Measurements from ENCODE around the gene ZBTB49.

The ZBTB49 gene

DNA sequence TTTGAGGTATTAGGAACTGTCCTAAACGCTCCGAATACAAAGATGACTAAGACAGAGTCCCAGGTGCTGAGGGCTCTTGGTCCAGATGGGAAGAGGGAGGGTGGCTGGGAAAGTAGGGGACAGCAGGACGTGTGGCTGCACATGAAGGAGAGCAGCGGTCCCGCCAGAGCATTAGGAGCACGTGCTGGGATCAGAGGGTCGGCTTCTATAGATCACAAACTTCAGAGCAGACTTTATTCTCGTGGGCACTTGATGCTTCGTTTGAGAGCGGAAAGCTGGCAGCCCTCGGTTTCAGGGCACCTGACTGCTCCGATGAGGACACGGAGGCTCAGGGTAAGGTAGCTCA, 26.1 kb downstream of the ZBTB49 start:
- H3K27me3 ChIP-seq (ENCODE audit: control insufficient read depth, insufficient read depth, low read length): no peaks in the 10 kb centered on the region
- no peaks in the 10 kb centered on the region for H3K9me3 ChIP-seq (ENCODE audit: control insufficient read depth, insufficient read depth, low read length)
- no peak overlapping the region for H3K4me3 ChIP-seq (ENCODE audit: low read depth, low read length)
- H3K36me3 ChIP-seq (ENCODE audit: control insufficient read depth, insufficient read depth, low read length): peaks cover 12% of the 10 kb centered on the region
- peaks cover 6% of the 10 kb centered on the region for H3K4me1 ChIP-seq (ENCODE audit: control insufficient read depth, insufficient read depth, low read length)
- H3K9ac ChIP-seq (ENCODE audit: low read depth, low read length): no peak overlapping the region

DNA sequence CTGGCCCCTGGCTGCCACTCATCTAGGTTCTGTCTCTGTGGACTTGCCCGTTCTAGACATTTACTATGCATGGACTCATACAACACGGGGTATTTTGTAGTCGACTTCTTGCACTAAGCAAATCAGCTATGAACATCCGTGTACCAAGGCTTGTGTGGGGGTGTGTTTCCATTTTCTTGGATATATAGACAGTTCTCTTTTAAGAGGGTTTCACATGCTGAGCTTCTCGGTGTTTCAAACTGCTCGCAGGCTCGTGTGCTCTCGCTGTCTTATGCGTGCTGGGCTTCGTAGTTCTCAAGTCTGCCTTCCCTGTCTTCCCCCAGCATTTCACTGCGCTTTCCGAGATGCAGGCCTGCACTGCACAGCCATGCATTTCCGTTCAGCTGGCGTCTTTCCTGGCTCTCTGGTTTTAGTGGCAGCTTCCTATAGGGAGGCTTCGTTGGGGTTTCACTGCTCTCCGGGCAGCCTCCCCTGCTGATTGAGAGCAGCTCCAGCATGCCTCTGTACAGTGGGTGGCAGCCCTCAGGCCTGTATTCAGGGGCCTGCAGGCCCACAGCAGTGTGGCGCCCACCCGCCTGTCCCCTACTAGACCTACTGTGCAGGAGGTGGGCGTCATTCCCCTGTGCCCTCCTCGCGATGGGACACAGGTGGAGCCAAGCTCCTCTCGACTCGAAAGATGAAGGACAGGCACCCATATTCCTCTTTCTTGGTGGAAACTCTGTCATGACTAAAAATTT, 27.6 kb downstream of the ZBTB49 start:
- no peak overlapping the region for H3K4me3 ChIP-seq (ENCODE audit: low read depth, low read length)
- no peak overlapping the region for H3K9ac ChIP-seq (ENCODE audit: low read depth, low read length)
- H3K27me3 ChIP-seq (ENCODE audit: control insufficient read depth, insufficient read depth, low read length): no peaks in the 10 kb centered on the region
- H3K4me1 ChIP-seq (ENCODE audit: control insufficient read depth, insufficient read depth, low read length): peaks cover 6% of the 10 kb centered on the region
- H3K36me3 ChIP-seq (ENCODE audit: control insufficient read depth, insufficient read depth, low read length): peaks cover 12% of the 10 kb centered on the region
- H3K9me3 ChIP-seq (ENCODE audit: control insufficient read depth, insufficient read depth, low read length): no peaks in the 10 kb centered on the region

DNA sequence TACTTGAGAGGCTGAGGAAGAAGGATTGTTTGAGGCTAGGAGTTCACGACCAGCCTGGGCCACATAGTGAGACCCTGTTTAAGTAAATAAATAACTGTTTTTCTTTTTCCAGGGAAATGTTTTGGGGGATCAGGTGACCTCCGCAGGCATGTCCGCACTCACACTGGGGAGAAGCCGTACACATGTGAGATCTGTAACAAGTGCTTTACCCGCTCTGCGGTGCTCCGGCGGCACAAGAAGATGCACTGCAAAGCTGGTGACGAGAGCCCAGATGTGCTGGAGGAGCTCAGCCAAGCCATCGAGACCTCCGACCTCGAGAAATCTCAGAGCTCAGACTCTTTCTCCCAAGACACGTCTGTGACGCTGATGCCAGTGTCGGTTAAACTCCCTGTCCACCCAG, 30.5 kb downstream of the ZBTB49 start:
- Histone ChIP-seq H3K4me3 (ENCODE audit: low read depth, low read length) (no peak overlapping the region), H3K4me1 (ENCODE audit: control insufficient read depth, insufficient read depth, low read length) (peaks cover 4% of the 10 kb centered on the region), H3K9ac (ENCODE audit: low read depth, low read length) (no peak overlapping the region), H3K27me3 (ENCODE audit: control insufficient read depth, insufficient read depth, low read length) (no peaks in the 10 kb centered on the region), H3K9me3 (ENCODE audit: control insufficient read depth, insufficient read depth, low read length) (no peaks in the 10 kb centered on the region), H3K36me3 (ENCODE audit: control insufficient read depth, insufficient read depth, low read length) (peaks cover 12% of the 10 kb centered on the region)

DNA sequence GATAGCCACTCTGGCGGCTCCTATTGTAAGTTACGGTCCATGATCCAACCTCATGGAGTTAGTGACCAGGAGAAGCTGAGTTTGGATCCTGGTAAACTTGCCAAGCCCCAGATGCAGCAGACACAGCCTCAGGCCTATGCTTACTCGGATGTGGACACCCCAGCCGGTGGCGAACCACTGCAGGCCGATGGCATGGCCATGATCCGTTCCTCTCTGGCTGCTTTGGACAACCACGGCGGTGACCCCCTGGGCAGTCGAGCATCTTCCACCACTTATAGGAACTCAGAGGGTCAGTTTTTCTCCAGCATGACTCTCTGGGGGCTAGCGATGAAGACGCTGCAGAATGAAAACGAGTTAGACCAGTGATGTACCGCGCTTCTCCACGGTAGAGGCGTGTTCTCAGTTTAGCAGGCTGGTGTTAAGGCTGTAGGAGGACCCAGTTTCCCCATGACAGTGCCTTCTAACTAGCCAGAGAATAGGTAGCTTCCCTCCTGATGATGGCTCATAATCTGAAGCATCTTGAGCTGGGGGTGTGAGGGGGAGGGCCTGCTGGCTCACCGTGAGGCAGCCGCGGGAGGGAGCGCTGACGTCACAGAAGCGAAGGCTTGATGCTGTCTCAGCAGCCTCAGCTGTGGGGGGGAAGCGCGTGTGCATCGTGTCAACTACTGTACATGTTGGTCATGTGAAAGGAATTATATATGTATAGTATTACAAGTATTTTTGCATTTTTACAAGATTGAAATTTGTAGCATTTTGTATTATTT, 31.1 kb downstream of the ZBTB49 start:
- H3K27me3 ChIP-seq (ENCODE audit: control insufficient read depth, insufficient read depth, low read length): no peaks in the 10 kb centered on the region
- H3K4me3 ChIP-seq (ENCODE audit: low read depth, low read length): no peak overlapping the region
- H3K9me3 ChIP-seq (ENCODE audit: control insufficient read depth, insufficient read depth, low read length): no peaks in the 10 kb centered on the region
- H3K9ac ChIP-seq (ENCODE audit: low read depth, low read length): no peak overlapping the region
- H3K36me3 ChIP-seq (ENCODE audit: control insufficient read depth, insufficient read depth, low read length): peaks cover 8% of the 10 kb centered on the region
- no peaks in the 10 kb centered on the region for H3K4me1 ChIP-seq (ENCODE audit: control insufficient read depth, insufficient read depth, low read length)

DNA sequence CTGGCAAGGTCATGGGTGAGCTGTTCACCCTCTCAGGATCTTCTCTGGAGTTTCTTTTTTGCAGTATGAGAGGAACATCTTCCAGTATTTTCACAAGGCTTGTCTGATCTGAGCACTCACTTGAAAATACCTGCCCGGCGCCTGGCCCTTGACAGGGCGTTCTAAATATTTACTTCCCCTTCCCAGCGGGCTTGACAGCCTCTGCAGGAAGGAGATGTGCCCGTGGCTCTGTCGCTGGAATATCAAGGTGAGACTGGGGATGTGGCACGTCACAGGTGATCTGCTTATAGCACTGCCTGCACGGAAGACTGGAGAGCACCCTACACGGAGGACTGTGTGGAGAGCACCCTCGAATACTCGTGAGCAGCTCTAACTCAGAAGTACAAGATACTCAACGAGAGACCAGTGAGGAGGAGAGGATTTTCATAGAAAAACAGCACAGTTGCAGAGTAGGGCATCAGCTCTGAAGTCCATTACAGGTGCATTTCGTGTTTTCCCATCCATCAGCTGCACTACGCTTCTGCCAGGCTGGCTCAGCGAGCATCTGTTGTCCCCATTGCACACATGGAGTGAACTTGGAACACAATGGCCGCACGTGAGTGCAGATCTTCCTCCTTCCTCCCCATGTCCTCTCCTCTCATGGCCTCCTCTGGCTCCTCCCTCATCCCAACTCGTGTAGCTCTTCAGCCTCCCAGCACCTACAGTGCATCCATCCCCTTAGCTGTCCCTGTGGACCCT, 32.1 kb downstream of the ZBTB49 start:
- no peak overlapping the region for H3K9ac ChIP-seq (ENCODE audit: low read depth, low read length)
- no peaks in the 10 kb centered on the region for H3K9me3 ChIP-seq (ENCODE audit: control insufficient read depth, insufficient read depth, low read length)
- H3K36me3 ChIP-seq (ENCODE audit: control insufficient read depth, insufficient read depth, low read length): peaks cover under 1% of the 10 kb centered on the region
- no peak overlapping the region for H3K4me3 ChIP-seq (ENCODE audit: low read depth, low read length)
- no peaks in the 10 kb centered on the region for H3K27me3 ChIP-seq (ENCODE audit: control insufficient read depth, insufficient read depth, low read length)
- no peaks in the 10 kb centered on the region for H3K4me1 ChIP-seq (ENCODE audit: control insufficient read depth, insufficient read depth, low read length)

DNA sequence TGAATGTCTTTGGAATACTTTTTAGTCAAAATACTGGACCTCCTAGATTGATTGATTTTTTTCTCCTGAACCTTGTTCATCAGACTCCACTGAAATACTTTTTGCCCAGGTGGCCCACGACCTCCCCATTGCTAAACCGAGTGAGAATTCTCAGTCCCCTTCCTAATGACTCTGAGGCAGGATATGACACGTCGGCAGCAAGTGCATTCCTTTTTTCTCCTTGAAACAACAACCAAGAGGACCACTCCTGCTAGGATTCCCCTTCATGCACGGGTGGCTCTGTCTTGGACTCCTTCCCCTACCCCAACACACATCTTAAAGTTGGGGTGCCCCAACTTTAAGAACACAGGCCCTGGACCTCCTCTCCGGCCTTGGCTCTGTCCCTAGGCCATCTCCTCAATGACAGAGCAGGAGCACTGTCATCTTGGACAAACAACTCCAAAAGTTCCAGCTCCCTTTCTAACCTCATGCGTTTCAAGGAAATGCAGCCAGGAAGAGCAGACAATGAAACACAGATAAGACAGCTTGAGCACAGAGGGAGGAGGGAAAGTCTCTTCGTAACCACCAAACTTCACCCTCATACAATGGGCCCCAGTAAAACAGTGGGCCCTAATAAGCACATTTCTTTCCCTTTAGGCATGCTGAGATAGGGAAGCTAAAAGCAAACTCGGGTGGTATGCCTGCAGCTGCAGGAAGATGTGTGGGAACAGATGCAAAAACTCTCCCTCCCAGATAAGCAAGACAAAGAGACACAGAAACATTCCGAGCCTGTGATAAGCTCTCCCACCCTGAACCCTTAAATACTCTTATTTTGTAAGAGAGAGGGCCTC, 33.9 kb downstream of the ZBTB49 start:
- no peaks in the 10 kb centered on the region for H3K36me3 ChIP-seq (ENCODE audit: control insufficient read depth, insufficient read depth, low read length)
- no peak overlapping the region for H3K4me3 ChIP-seq (ENCODE audit: low read depth, low read length)
- H3K4me1 ChIP-seq (ENCODE audit: control insufficient read depth, insufficient read depth, low read length): no peaks in the 10 kb centered on the region
- no peaks in the 10 kb centered on the region for H3K27me3 ChIP-seq (ENCODE audit: control insufficient read depth, insufficient read depth, low read length)
- H3K9me3 ChIP-seq (ENCODE audit: control insufficient read depth, insufficient read depth, low read length): no peaks in the 10 kb centered on the region
- no peak overlapping the region for H3K9ac ChIP-seq (ENCODE audit: low read depth, low read length)

DNA sequence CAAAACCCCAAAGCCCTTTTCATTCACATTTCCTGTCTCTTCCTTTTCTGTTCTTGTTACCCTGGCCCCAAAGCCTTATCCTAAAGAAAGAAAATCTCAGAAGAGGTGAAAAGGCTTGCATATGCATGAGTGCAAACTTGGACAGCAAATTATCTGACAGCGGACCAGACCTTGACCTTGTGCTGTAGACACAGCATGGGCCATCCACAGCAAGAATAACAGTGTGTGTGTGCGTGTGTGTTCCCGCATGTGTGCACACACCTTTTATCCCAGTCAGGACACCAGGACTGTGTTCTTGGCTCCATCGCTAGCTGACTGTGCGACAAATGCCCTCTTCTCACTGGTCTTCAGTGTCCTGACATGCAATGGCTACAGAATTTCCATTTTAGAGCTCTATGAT, 35.3 kb downstream of the ZBTB49 start:
- H3K36me3 ChIP-seq (ENCODE audit: control insufficient read depth, insufficient read depth, low read length): no peaks in the 10 kb centered on the region
- no peaks in the 10 kb centered on the region for H3K27me3 ChIP-seq (ENCODE audit: control insufficient read depth, insufficient read depth, low read length)
- H3K9me3 ChIP-seq (ENCODE audit: control insufficient read depth, insufficient read depth, low read length): no peaks in the 10 kb centered on the region
- H3K4me3 ChIP-seq (ENCODE audit: low read depth, low read length): no peak overlapping the region
- H3K9ac ChIP-seq (ENCODE audit: low read depth, low read length): no peak overlapping the region
- no peaks in the 10 kb centered on the region for H3K4me1 ChIP-seq (ENCODE audit: control insufficient read depth, insufficient read depth, low read length)

DNA sequence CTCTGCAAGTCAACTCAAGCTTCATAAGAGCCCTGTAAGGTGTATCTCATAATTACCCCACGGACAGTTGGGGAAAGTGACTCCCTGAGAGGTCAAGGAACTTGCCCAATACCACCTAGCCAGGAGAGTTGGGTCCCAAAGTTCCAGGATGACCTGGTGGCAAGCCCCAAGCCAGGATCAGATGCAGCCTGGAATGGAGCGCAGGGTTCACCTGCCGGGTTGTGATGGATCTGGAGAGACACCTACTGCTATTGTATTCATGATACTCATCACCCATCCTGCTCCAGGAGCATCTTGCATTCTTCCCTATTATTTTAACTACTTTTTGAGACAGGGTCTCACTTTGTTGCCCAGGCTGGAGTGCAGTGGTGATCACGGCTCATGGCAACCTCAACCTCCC, 36.1 kb downstream of the ZBTB49 start:
- Histone ChIP-seq H3K27me3 (ENCODE audit: control insufficient read depth, insufficient read depth, low read length) (no peaks in the 10 kb centered on the region), H3K9ac (ENCODE audit: low read depth, low read length) (no peak overlapping the region), H3K36me3 (ENCODE audit: control insufficient read depth, insufficient read depth, low read length) (no peaks in the 10 kb centered on the region), H3K4me3 (ENCODE audit: low read depth, low read length) (no peak overlapping the region), H3K4me1 (ENCODE audit: control insufficient read depth, insufficient read depth, low read length) (no peaks in the 10 kb centered on the region), H3K9me3 (ENCODE audit: control insufficient read depth, insufficient read depth, low read length) (no peaks in the 10 kb centered on the region)

DNA sequence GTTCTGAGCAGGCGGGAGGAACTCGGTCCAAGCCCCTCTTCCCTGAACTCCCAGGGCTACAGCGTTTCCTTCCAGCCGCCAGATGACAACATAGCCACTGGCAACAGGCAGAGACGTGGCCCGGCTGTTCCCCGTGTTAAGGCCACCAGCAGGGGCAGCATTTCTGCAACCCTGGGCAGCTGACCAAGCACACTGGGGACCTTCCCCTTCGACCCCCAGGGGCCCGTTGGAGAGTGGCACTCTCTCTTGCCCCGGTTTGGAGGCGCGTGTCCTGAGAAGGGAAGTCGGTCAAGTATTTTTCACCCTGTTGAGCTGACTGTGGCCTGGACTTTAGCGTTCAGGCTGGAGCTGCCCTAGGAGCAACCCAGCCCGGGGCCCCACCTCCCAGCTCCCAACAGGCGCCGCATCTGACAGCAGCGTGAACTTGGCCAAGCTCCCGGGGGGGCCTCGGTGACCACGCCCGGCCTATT, 37.6 kb downstream of the ZBTB49 start:
- no peaks in the 10 kb centered on the region for H3K9me3 ChIP-seq (ENCODE audit: control insufficient read depth, insufficient read depth, low read length)
- no peaks in the 10 kb centered on the region for H3K36me3 ChIP-seq (ENCODE audit: control insufficient read depth, insufficient read depth, low read length)
- H3K27me3 ChIP-seq (ENCODE audit: control insufficient read depth, insufficient read depth, low read length): no peaks in the 10 kb centered on the region
- peak overlapping the region; percentile 22 for H3K4me3 ChIP-seq (ENCODE audit: low read depth, low read length)
- H3K4me1 ChIP-seq (ENCODE audit: control insufficient read depth, insufficient read depth, low read length): no peaks in the 10 kb centered on the region
- no peak overlapping the region for H3K9ac ChIP-seq (ENCODE audit: low read depth, low read length)

DNA sequence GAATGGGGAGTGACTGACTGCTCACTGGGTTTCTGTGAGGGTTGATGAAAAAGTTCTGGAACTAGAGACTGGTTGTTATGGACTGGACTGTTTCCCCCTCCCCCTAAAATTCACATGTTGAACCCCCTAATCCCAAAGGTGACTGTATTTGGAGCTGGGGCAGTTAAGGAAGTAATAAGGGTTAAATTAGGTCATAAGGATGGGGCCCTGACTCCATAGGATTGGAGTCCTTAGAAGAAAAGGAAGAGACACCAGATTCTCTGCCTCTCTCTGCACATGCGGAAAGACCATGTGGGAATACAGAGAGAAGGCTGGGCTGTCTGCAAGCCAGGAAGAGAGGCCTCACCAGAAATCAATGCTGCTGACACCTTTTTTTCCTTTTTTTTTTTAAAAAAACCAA, 38.2 kb downstream of the ZBTB49 start:
- H3K4me3 ChIP-seq (ENCODE audit: low read depth, low read length): no peak overlapping the region

DNA sequence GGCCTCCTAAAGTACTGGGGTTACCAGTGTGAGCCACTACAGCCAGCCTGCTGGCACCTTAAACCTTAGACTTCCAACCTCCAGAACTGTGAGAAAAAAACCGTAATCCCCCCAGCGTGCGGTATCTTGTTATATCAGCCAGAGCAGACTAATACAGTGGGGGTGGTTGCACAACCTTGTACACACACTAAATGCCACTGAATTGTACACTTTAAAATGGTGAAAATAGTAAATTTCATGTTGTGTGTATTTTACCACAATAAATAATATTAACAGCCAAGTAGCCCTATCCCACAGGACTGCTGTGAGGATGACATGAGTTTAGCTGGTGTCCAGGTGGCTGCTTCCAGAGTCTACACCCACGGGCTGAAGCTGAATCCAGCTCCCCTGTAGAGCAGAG, 38.8 kb downstream of the ZBTB49 start:
- H3K9me3 ChIP-seq (ENCODE audit: control insufficient read depth, insufficient read depth, low read length): no peaks in the 10 kb centered on the region
- H3K9ac ChIP-seq (ENCODE audit: low read depth, low read length): no peak overlapping the region
- no peak overlapping the region for H3K4me3 ChIP-seq (ENCODE audit: low read depth, low read length)
- H3K36me3 ChIP-seq (ENCODE audit: control insufficient read depth, insufficient read depth, low read length): no peaks in the 10 kb centered on the region
- no peaks in the 10 kb centered on the region for H3K27me3 ChIP-seq (ENCODE audit: control insufficient read depth, insufficient read depth, low read length)
- H3K4me1 ChIP-seq (ENCODE audit: control insufficient read depth, insufficient read depth, low read length): no peaks in the 10 kb centered on the region

More for the DNA sequence above, 38.2 kb downstream of the ZBTB49 start:
- H3K4me1 ChIP-seq (ENCODE audit: control insufficient read depth, insufficient read depth, low read length): no peaks in the 10 kb centered on the region
- H3K36me3 ChIP-seq (ENCODE audit: control insufficient read depth, insufficient read depth, low read length): no peaks in the 10 kb centered on the region
- H3K9ac ChIP-seq (ENCODE audit: low read depth, low read length): no peak overlapping the region
- no peaks in the 10 kb centered on the region for H3K9me3 ChIP-seq (ENCODE audit: control insufficient read depth, insufficient read depth, low read length)
- no peaks in the 10 kb centered on the region for H3K27me3 ChIP-seq (ENCODE audit: control insufficient read depth, insufficient read depth, low read length)
